GM12873 (cell line): ENCODE data around the gene DGKQ.

ENCODE experiments used
- CTCF ChIP-seq: IDR thresholded peaks from 2 replicates; pipeline ENCODE4 v1.5.1; 2012; ENCODE audit warnings: low read depth, mild to moderate bottlenecking, moderate library complexity, low read length, control low read depth; ENCODE audit not compliant: insufficient read depth; ENCODE audit errors: missing control alignments

Gene DGKQ

DNA sequence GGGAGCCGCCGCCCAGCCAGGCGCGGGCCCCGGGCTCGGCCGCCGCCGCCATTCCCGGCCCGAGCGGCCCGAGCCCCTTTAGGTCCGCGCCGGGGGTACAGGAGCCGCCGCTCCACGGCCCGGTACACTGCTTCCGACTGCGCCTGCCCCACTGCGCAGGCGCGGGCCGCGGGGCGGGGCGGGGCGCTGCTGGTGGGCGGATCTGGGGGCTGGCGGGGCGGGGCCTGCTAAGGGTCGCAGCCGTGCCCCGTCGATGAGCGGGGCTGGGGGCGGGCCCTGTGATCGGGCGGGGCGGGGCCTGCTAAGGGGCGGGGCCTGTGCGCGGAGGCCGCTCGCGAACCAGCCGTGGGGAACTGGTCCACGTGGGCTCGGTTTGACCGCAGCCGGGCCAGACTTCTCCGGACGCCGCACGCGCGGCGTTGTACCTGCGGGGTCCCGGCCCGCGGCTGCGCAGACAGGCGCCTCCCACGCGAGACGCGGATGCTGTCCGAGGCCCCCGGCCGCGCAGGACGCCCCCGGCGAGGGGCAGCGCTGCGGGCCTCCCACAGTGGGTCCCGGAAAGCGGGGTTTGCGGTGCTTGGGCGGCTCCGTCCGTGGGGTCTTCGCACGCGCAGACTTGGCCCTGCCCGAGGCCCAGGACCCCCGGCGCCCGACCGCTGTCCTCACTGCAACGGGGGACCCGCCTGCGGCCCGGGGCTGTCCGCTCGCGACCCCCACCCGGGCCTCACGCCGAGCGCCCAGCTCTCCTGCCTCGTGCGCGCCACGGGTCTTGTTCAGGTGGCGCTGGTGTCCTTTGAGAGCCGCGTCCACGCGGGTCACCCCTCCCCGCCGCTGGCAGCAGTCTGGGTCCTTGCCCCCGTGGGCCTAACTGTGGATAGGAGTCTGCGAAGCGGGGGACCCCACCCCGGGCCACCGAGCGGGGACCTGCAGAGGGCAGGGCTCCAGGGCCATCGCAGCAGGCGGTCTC, at the start of gene DGKQ:
DGKQ (minus strand) TSS at position 139 of the 967 bp plus-strand sequence; CDS start at position 52, 87 bp downstream.
- TF ChIP-seq CTCF, result no peak

DNA sequence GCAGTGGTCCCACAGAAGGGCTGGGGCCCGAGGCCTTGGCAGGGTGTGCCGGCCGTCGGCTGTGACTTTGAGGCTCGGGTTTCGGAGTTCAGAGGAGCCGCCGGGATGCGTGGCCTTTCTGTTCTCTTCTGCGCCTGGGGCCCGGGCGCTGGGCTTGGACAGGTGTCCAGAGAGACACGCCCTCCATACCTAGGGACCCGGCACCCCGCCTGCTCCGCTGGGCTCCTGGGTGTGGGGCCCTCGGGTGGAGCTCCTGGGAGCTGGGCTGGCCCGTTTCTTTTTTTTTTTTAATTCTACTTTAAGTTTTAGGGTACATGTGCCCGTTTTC, 49.3 kb upstream of the DGKQ start:
- TF ChIP-seq CTCF, result no peak

DNA sequence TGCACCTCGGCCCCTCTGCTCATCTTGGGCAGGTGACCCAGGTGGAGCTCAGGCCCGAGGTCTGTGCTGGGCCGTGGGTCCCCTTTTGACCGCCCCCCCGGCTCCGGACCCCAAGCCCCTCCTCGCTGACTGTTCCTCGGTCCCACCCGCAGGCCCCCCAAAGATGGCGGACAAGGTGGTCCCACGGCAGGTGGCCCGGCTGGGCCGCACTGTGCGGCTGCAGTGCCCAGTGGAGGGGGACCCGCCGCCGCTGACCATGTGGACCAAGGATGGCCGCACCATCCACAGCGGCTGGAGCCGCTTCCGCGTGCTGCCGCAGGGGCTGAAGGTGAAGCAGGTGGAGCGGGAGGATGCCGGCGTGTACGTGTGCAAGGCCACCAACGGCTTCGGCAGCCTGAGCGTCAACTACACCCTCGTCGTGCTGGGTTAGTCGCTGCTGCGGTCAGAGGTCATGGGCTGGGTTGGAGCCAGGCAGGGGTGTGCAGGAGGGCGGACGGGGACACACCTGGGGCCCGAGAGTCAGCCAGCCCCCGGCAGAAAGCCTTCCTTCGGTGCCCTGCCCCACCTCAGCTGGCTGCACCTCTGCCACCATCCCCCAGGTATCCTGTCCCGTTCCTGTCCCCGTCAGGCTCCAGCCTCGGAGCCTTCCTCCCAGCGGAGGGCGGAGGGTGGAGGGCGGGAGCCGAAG, 48.8 kb upstream of the DGKQ start:
- TF ChIP-seq CTCF, result no peak

DNA sequence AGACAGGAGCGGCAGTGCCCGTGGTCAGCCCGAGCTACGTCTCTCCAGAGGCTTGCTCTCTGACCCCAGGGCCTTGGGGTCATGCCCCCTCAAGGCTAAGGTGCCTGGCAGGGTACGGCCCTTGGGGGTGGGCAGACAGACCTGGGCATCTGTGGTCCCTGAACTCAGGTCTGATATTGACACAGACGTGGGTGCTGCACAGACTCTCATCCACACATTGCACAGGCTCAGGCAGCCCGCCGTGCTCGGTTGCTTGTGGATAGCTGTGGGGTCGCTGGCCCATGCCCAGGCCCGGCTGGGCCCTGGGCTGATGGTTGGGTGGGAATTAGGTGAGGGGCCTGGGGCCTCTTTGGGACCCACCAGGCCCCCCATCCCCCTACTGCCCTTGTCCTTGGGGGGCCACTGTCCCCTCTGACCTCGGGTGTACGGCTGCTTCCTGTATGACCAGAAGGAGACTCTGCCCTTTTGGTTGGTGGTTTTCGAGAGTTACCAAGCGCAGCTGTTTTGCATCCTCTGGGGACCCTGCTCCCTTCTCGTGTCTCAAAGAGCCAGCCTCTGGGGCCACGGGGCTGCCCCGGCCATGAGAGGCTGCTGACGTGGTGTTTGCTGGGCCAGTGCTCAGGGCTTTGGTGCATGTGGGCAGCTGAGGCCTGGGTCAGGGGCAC, 48.1 kb upstream of the DGKQ start:
- TF ChIP-seq CTCF, result no peak

GRCh38 chr4:1019729-1020470, 46.5 kb upstream of the DGKQ start:
- no peak for TF ChIP-seq CTCF

DNA sequence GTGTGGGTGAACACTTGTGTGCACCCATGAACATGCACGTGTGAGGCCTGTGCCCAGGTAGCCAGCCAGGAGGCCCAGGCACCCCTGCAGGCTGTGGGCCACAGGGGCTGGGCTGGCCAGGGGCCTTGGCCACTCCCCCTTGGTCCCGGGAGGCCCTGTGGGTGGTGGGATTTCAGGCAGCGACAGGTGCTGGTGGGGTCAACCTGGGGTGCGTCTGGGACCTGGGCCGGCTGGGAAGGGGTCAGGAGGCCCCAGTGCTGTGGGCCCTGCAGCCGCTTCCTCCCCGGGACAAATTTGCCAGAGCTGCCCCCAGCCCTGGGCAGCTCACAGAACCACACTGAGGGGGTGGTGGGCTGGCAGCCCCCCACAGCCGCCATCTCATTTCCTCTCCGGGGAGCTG, 46.0 kb upstream of the DGKQ start:
- no peak for TF ChIP-seq CTCF
